Measurements from ENCODE around the gene PLLP.

DNA sequence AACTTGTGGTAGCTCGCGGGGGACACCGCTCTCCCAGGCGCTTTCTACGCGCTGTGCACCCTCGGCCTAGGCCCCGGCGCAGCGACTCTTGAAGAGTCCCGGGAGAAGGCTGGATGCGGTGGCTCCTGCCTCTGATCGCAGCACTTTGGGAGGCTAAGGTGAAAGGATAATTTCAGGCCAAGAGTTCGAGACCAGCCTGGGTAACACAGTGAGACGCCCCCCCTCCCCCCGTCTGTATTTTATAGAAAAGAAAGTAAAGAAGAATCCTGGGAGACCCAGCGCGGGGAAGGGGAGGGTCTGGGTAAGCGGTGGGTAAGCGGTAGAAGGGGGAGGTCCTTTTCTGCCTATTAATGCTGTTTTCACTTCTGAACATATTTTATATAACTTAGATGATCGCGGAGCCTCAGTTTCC, 486 bp upstream of the PLLP start:
- TF ChIP-seq POLR2A (IDR thresholded peaks at IDR 0.05) (no peak), POLR2AphosphoS5 (IDR thresholded peaks at IDR 0.05) (no peak)
